Nephron (organoid): ENCODE data around the gene ZNF280C.

Source experiments
- H3K27ac Mint-ChIP-seq, 3 experiments: 2 replicates each; pipeline ENCODE4 v1.8.0; 2020; ENCODE audit warnings: mixed read lengths in 3 of 3, mild to moderate bottlenecking in 2 of 3, moderate library complexity in 1 of 3
- H3K27me3 Mint-ChIP-seq: 2 replicates; pipeline ENCODE4 v1.8.0; 2021; ENCODE audit warnings: low read depth, mild to moderate bottlenecking, moderate library complexity, mixed read lengths
- H3K36me3 Mint-ChIP-seq: 2 replicates; pipeline ENCODE4 v1.8.0; 2020; ENCODE audit warnings: low read depth, mixed read lengths
- H3K4me1 Mint-ChIP-seq: 2 replicates; pipeline ENCODE4 v1.8.0; 2020; ENCODE audit warnings: mixed read lengths
- H3K4me3 Mint-ChIP-seq, 3 experiments: 2 replicates each; pipeline ENCODE4 v1.8.0; 2020; ENCODE audit warnings: mild to moderate bottlenecking in 3 of 3, mixed read lengths in 3 of 3, moderate library complexity in 2 of 3
- H3K9me3 Mint-ChIP-seq: 2 replicates; pipeline ENCODE4 v1.8.0; 2020; ENCODE audit warnings: mixed read lengths
- CTCF ChIP-seq, 3 experiments: fragments of 200-600 bp; sonication (generic); IDR thresholded peaks; one replicate each; pipeline ENCODE4 v1.5.0; 2021; ENCODE audit warnings: antibody characterized with exemption in 3 of 3; ENCODE audit not compliant: unreplicated experiment in 3 of 3

Gene ZNF280C

GRCh38 chrX:130167040-130167439, 101.7 kb downstream of the ZNF280C start:
- H3K4me1 Mint-ChIP-seq: peaks cover 22% of the 10 kb centered on the region
- H3K27me3 Mint-ChIP-seq: peaks cover 9% of the 10 kb centered on the region
- no peak overlapping the region for H3K27ac Mint-ChIP-seq
- no peak for TF ChIP-seq CTCF (IDR thresholded peaks at IDR 0.05; ENCODE audit: unreplicated experiment in 3 of 3)
- peak overlapping the region; percentile 90 to 95 (median 92) for H3K4me3 Mint-ChIP-seq
- peaks cover 5% of the 10 kb centered on the region for H3K36me3 Mint-ChIP-seq
- peaks cover 7% of the 10 kb centered on the region for H3K9me3 Mint-ChIP-seq

- Mint-ChIP-seq H3K4me3 (peak overlapping the region; percentile 90 to 95 (median 92)), H3K27me3 (peaks cover 4% of the 10 kb centered on the region), H3K4me1 (peaks cover 22% of the 10 kb centered on the region), H3K9me3 (peaks cover 7% of the 10 kb centered on the region), H3K27ac (peak overlapping the region; percentile 51 to 95 (median 93)), H3K36me3 (peaks cover 5% of the 10 kb centered on the region)
- TF ChIP-seq CTCF (IDR thresholded peaks at IDR 0.05; ENCODE audit: unreplicated experiment in 3 of 3): no peak
These were observed 102.3 kb downstream of the ZNF280C start for GRCh38 chrX:130166503-130166777.

GRCh38 chrX:130165703-130166502, 102.8 kb downstream of the ZNF280C start, which contains the start of gene AIFM1:
Gene AIFM1 (minus strand): TSS chrX:130165841. CDS start chrX:130165656, 185 bp downstream.
- H3K27me3 Mint-ChIP-seq: peaks cover 3% of the 10 kb centered on the region

GRCh38 chrX:130165181-130165702, 103.5 kb downstream of the ZNF280C start:
- Mint-ChIP-seq H3K27ac (peak overlapping the region; percentile 51 to 95 (median 93)), H3K4me3 (peak overlapping the region; percentile 90 to 95 (median 92)), H3K27me3 (no peaks in the 10 kb centered on the region), H3K4me1 (peaks cover 22% of the 10 kb centered on the region), H3K36me3 (peaks cover 5% of the 10 kb centered on the region), H3K9me3 (peaks cover 7% of the 10 kb centered on the region)
- TF ChIP-seq CTCF (IDR thresholded peaks at IDR 0.05; ENCODE audit: unreplicated experiment in 3 of 3): no peak

More at GRCh38 chrX:130165703-130166502, 102.8 kb downstream of the ZNF280C start, which contains the start of gene AIFM1:
- no peak for TF ChIP-seq CTCF (IDR thresholded peaks at IDR 0.05; ENCODE audit: unreplicated experiment in 3 of 3)
- Mint-ChIP-seq H3K36me3 (peaks cover 5% of the 10 kb centered on the region), H3K27ac (peak within 1 kb of the TSS; percentile 51 to 95 (median 93)), H3K4me3 (peak within 1 kb of the TSS; percentile 90 to 95 (median 92)), H3K4me1 (peaks cover 22% of the 10 kb centered on the region), H3K9me3 (peaks cover 7% of the 10 kb centered on the region)

- peaks cover 3% of the 10 kb centered on the region for H3K9me3 Mint-ChIP-seq
- no peak for TF ChIP-seq CTCF (IDR thresholded peaks at IDR 0.05; ENCODE audit: unreplicated experiment in 3 of 3)
- peaks cover 22% of the 10 kb centered on the region for H3K4me1 Mint-ChIP-seq
- peak overlapping the region; percentile 70 to 92 (median 74) for H3K4me3 Mint-ChIP-seq
- H3K27ac Mint-ChIP-seq: peak overlapping the region in 2 of 3 experiments; percentile 86 to 89
- peaks cover 5% of the 10 kb centered on the region for H3K36me3 Mint-ChIP-seq
- no peaks in the 10 kb centered on the region for H3K27me3 Mint-ChIP-seq
These were observed 105.3 kb downstream of the ZNF280C start for GRCh38 chrX:130163398-130163797.
